HG03558 (cell line): ENCODE measurements around the gene NDUFS7.

Experiments
- ATAC-seq: cut with Tn5 transposase; IDR thresholded peaks from one replicate; pipeline ENCODE4 v1.9.1; 2021; ENCODE audit warnings: moderate number of reproducible peaks; ENCODE audit not compliant: unreplicated experiment; ENCODE audit errors: extremely low read depth

The NDUFS7 gene

DNA sequence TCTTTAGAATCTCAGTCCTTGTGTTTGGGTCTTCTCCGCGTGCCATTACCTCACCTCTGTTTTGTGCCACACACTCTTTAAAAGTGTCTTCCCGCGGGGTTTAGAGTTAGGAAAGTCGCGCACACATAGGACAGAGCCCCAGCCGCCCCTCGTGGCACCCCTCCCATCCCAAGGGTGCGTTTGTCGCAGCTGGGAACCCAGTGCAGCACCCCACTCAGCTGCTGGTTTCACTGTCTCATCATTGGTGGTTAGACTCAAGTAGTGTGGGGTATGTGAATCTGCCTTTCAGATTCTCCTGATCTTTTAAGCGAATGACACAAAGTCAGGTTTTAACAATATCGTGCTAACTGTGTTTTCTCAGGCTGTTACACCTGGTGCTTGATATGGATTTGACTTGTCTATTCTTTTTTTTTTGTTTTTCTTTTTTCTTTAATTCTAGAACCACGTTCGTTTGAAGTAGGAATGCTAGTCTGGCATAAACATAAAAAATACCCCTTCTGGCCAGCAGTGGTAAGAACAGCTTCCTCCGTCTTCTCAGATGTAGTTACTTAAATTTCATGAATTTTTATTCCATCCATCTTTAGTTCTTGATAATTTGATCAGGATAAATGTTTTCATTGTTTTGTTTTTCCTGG is 19.5 kb upstream of the NDUFS7 start:
- ATAC-seq = no peak

DNA sequence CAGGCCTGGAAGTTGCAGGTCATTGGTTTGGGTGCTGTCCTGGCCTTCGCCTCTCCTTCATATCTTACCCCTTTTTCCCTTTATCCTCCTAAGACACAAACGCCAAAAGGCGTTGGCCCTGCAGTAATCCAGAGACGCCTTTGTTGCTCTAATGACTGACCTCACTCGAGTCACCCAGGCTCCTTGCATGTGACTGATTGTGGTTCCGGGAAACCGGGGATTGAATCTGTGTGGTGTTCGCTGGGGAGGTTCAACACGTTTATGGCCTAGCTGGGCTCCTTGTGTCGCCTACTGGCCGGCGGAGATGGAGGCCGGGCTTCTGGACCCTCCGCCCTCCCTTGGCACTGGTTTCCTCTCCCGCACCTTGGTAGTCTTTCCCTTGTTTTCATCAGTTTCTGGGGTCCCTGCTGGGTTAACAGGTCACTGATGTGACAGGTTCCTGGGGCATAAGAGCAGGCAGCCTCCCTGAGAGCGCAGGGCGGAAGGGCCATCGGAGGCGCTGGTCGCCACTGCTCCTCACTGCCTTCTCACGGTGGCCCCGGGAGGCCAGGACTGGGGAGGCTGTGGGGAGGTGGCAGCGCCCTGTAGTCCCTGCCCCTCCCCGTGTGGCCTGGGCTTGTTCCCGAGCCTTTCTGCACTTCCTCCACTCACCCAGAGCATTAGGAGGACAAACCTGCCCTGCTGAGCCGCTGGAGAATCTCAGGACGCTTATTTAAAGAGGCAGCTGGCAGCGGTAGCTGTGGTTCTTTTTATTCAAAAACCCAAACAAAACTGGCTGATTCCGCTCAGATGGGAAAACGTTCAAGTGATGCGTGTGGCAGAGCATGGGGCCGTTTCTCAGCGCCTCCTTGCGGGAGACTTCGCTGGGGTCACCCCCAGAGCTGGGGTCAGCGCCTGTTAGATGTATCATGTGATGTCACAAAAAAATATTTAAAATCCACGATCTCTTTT is 18.1 kb upstream of the NDUFS7 start:
- ATAC-seq = no peak

DNA sequence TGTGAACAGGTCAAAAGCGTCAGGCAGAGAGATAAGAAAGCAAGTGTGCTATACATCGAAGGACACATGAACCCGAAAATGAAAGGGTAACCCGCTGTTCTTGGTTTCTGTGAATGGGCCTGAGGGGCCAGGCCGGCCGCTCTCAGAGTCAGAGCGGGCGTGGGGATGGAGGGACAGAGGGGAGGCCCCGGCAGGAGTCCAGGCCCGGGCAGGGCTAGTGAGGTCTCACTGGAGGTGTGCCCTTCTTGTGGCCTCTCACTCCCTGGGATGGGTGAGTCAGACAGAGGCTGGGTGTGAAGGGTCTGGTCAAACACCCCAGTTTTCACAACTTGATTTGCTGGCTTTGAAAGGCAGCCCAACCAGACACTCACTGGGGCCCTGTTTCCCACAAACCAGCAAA is 17.4 kb upstream of the NDUFS7 start:
- no peak for ATAC-seq

DNA sequence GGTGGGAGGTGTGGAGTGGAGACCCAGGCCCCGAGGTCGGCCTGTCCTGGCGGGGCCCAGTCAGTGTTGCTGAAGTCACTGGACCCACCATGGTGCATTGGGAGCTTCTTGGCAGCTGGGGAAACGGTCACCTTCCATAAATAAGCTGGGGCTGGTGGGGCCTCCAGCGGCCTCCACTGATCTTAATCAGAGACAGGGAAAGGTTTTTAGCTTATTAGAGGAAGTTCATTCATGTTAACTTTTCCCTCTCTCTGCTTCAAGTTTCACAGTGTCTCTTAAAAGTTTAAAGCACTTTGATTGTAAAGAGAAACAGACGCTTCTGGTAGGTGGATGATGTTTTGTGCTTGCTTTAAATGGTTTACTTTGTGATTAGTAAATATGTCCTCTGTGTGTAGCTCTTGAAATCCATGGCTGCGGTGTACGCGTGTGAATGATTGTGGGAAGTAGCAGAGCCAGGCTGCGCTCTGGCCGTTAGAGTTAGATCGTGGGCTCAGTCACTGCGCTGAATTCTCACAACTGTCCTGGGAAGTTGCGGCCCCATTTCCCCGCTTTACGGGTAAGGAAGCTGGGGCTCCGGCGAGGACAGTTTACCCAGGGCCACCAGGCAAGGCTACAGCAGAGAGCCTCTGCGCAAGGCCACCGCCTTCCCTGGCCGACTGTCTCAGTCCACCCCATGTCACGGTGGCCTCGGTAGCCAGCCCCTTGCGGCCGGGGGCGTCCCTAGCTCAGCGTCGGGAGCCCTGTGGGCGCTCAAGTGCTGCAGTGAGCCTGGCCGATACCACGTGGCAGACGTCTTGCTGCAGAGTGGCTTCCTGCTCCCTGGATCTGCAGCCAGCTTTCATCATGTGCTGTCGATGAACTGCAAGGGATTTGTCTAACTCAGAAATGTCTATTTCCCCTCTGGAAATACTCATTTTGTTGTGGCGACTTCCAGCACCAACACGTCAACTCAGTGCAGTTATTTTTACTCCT is 16.5 kb upstream of the NDUFS7 start:
- ATAC-seq = no peak

DNA sequence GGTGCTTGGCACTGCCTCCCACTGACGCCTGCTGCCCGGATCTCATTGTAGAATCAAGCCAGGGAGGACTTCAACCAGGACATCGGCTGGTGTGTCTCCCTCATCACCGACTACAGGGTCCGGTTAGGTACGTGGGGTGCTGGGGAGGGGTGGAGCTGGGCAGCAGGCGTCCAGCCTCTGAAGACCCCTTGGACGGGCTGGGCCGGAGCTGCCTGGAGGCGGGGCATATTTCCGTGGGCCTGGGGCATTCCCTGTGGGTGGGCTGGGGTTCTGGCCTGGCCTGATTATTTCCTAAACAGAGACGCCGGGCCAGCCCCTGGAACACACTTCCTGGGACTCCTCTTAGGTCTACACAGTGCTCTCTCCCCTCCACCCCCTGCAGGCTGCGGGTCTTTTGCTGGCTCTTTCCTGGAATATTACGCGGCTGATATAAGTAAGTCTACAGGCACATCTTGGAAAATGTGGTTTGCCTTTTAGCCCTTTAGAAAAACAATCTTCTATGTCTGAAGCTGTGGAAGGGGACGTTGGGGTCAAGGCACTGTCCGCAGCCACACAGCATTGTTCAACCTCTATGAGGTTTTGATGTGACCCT is 14.4 kb upstream of the NDUFS7 start:
- ATAC-seq = no peak

DNA sequence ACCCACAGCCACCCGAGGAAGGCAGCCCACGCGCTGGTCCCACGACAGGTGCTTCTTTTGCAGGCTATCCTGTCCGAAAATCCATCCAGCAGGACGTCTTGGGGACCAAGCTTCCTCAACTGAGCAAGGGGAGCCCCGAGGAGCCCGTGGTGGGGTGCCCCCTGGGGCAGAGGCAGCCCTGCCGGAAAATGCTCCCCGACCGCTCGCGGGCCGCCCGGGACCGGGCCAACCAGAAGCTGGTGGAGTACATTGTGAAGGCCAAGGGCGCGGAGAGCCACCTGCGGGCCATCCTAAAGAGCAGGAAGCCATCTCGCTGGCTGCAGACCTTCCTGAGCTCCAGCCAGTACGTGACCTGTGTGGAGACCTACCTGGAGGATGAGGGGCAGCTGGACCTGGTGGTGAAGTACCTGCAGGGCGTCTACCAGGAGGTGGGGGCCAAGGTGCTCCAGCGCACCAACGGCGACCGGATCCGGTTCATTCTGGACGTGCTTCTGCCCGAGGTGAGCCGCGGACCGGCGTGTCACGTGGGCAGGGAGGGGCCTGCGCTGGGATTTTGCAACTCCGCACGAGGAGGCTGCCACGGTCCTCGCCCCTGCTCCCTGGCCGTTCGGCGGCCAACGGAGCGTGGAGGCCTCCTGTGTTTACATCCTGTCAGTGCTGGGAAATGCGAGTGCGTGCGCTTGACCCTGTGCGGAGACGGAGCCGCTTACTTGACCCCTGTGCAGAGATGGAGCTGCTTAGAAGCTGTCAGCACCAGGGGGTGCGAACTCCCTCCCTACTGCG is 12.9 kb upstream of the NDUFS7 start:
- no peak for ATAC-seq

DNA sequence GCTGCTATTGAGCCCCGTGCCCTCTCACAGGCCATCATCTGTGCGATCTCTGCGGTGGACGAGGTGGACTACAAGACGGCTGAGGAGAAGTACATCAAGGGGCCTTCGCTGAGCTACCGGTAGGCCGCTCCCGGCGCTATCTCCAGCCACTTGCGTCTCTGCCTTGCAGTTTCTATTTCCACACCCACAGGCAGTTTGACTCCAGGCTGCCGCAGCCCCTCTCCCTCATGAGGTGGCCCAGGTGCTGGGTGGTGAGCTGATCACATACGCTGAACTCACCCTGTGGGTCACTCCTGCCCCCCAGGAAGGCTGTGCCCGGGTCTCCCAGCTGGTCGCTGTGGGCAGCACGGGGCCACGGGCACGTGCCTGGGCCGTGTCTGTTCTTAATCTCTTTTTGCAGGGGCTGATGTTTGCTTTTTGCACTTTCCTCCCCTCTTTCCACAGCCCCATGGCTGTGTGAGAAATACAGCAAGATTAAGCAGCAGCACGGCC is 10.6 kb upstream of the NDUFS7 start:
- no peak for ATAC-seq

DNA sequence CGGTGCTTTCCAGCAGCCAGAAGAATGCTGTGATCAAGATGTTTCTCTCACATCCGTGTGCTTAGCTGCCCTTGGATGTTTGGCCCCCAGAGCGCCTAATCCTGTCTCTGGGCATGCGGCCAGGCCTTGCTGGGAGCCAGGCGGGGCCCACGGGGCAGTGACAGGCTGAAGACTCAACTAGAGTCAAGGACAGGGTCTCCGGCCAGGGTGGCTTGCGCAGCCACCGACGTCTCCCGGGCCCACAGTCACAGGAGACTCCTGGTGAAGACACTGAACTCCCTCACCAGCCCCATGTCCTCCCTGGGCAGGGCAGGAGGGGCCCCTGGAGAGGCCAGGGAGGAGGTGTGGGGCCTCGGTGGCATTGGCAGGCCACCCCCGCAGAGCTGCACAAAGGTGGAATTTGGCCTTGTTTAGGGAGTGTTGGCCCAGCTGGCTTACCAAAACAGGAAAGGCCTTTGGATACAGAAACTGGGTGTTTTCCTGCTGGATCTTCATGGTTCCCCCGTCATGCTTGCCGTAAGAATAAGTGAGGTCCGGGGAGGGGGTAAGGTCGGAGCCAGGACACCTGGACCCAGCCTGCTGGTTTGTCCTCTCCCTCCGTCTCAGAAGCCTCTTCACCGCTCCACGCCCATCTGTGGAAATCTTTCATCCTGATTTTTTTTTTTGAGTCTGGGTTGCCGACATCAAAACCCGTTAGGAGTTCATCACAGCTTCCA is 10.0 kb upstream of the NDUFS7 start:
- ATAC-seq = no peak

DNA sequence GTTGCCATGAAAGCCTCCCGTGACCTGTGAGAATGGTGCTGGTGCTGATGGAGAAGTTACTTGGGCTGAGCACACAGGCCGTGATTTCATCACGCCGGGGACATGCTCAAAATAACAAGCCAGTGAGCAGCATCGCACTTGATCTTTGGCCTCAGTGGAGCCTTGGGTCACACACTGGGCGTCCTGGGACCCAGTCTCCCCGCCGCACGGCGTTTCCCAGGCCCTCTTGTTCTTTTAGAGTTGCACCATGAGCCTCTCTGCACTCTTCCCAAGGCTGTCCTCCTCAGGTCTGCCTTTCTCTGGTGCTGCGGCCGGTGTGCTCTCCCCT is 9.5 kb upstream of the NDUFS7 start:
- ATAC-seq = no peak

DNA sequence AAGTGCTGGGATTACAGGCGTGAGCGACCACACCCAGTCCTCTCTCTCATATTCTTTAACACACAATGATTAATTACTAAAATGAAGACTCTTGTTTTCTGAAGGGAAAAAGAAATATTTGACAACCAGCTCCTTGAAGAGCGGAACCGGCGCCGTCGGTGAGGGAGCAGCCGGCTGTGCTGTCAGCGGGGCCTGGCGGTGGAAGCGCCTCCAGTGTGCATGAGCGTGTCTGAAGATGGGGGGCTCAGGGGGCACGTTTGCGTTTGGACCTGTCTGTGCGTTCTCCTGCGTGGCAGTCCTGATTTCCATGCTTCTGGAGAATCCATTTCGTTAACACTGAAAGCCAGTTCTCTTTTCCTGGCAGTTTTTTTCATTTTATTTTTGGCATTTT is 7.3 kb upstream of the NDUFS7 start:
- ATAC-seq = no peak

DNA sequence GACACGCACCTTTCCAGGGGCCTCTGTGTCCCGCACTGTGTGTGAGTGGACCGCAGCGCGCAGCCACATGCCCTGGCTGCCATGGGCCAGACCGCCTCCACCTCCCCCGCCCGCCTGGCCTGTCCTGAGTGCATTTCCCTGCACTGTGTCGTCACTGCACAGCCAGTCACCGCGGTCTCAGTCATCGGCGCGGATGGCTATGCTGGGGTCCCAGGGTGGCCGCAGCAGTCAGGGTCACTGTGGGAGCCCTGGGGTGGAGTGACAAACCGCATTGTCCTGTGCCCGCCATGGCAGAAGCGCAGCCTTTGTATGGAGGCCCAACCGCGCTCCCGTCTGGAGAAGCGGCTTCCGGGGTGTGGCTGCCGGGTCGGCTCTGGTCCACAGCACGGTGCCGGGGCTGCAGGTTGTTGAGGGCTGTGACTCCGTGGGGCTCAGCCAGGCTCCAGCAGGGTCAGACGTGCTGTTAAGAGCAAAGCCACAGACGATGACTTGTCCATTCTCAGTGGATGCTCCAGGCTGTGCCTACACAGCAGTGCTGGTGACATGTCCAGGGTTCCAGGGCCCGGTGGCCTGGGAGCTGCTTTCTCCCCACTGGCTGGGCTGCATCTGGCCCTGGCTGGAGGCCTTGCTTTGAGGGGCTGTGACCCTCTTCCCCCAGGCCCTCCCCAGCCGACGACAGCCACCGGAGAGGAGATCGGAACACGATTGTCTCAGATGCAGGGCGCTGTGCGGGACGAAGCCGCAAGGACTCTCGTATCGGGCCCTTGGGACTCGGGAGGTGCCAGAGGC is 6.3 kb upstream of the NDUFS7 start:
- ATAC-seq = no peak

DNA sequence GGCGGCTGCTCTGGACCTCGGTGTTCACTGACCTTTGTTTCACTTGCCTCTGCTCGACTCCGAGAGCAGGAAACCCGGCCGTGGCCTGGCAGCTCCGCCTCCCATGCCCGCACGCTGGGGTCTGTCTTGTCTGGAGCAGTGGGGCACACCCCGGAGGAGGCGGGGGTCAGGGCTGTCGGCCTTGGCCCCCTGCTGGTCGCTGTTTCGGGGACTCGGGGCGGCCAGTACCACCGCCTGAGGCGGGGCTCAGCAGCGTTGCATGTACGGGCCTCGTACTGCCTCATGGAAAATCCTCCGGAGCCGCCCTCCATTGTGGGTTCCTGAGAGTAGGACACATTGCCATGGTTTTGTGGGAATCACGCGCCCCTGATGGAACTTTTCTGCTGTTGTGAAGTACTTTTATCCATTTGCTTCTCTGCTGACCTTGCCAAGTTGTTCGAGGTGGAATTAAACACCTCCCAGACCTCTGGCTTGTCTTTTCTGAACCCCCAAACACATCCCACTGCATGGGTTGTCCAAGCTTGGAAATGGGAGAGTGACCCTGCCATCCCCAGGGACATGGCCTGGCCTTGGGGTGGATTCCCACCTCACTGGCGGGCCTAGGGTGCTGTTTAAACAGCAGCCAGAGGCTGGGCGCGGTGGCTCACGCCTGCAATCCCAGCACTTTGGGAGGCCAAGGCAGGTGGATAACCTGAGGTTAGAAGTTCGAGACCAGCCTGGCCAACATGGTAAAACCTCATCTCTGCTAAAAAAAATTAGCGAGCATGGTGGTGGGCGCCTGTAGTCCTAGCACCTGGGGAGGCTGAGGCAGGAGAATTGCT is 5.5 kb upstream of the NDUFS7 start:
- no peak for ATAC-seq

DNA sequence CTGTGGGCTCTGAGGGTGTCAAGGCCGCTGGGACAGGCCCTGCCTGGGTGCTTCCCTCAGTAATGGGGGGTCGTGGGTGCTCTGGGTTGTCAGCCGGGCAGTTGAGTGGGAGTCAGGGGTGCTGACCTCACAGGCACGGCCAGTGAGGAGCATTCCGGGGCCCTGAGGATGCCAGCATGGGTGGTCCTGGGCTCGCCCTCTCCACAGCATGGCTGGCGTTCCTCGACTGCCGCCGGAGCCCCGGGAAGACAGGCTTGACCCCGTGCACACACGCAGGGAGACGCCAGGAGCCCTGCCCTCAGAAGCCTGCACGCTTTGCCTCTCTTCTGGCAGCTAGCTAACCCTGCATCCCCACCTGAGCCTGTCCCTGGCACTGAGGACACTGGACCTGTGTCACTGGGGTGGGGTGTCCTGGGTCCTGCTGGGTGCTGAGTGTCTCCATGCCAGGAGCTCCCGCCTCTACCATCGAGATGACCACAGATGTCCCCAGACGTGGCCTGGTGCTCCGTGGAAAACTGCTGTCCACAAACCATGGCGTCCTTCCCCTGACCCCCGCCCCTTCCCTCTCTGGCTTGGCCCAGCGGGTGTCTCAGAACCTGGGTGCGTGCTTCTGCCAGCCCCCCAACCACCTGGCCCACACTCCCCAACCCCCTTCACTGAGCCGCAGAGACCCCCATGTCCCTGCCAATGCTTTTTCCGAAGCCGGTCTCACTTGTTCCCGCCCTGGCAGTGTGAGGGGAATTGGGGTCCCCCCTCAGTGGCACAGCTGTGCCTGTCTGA is 4.4 kb upstream of the NDUFS7 start:
- ATAC-seq = no peak

DNA sequence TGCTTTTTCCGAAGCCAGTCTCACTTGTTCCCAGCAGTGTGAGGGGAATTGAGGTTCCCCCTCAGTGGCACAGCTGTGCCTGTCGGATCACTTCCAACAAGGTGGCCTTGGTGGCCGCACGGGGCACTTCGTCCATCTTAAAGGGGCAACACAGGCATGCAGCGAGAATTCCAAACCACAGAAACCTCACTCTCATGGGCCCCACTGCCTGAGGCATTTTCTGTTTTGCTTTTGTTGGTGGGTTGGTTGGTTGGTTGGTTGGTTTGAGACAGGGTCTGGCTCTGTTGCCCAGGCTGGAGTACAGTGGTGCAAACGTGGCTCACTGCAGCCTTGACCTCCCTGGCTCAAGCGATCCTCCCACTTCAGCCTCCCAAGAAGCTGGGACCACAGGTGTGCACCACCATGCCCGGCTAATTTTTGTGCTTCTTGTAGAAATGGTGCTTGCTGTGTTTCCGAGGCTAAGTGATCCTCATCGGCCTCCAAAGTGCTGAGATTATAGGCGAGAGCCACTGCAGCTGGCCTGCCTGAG is 3.7 kb upstream of the NDUFS7 start:
- no peak for ATAC-seq

DNA sequence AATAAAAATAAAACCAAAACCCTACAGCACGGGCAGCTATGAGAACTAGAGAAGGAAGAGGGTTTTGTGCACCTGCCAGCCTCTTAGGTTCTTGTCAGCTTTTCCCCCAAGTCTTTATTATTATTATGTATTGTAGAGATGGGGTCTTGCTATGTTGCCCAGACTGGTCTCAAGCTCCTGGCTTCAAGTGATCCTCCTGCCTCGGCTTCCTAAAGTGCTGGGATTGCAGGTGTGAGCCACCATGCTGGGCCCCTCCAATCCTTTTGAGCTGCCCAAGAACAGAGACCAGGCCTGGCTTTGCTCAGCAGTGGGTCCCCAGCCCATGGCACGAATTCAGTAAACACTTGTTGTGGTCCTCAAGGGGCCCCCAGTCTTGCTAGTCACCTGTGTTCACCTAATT is 1.5 kb upstream of the NDUFS7 start:
- no peak for ATAC-seq

DNA sequence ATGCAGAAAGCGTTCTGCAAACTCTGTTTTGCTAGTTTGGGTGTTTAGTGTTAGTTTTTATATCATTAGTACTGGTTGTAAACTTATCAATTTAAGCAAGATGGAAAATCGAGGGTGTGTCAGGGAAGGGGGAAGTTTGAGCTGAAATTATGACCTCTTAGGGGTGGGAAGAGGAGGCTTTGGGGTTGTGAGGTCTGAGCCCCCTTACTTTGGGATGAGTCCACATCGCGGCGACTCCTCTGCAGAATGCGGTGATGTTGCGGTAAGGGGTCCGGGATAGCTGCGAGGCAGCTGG is 743 bp upstream of the NDUFS7 start:
- no peak for ATAC-seq

DNA sequence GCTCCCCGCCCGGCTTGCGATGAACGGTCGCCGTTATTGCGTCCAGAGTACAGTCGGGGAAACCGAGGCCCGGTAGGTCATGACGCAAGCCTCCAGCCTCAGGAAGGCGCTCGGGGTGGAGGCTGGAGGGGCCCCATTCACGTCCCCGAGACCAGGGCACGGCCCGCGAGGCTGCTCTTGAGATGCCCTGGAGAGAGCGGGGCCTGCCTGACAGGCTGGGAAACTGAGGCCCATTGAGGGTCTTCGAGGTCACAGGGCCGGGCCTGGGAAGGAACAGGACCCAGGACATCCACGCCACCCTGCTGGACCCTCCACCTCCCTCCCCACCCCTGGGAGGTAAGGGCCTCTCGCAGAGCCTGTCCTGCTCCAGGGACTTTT is 367 bp downstream of the NDUFS7 start:
- ATAC-seq = no peak
